Measurements from ENCODE around the gene GTF2H2C.
"Not testable (repeated sequence)": the region's sequence is repeated elsewhere in the genome, so short reads cannot be mapped to it uniquely, and the experiment has no call there.

- TF ChIP-seq EZH2 (IDR thresholded peaks at IDR 0.05; ENCODE audit: low read depth, unreplicated experiment); POLR2AphosphoS5 (IDR thresholded peaks at IDR 0.05; ENCODE audit: low read depth); REST (IDR thresholded peaks at IDR 0.05; ENCODE audit: unreplicated experiment); CTCF (conservative IDR thresholded peaks at IDR 0.05; ENCODE audit: low read depth in 2 of 2): not testable (repeated sequence)
These were observed 21.3 kb upstream of the GTF2H2C start for GRCh38 chr5:69538735-69539134.

Measured in GM23338 (cell line).